Heart left ventricle (tissue), 16 donors: Measurements from ENCODE around the gene AHR. TPM values are rescaled to one million over a fixed set of nuclear protein-coding genes. Genes with fewer than 3 reads are reported as not detected.

Experiments
- ATAC-seq, 4 donors: fragments of 200-7000 bp; cut with Tn5 transposase; one replicate each; pipeline ENCODE4 v1.9.1; 2020 to 2022; ENCODE audit warnings: moderate library complexity in 4 of 4, mild to moderate bottlenecking in 3 of 4, moderate number of reproducible peaks in 1 of 4
- DNase-seq, 5 donors: peaks; one replicate each; pipeline ENCODE4 v3.0.0-alpha.2; 2020
- H3K27ac ChIP-seq, 12 donors: fragments of 200-600 bp; sonication (generic) in 4 of 12; one replicate each; pipeline versions ENCODE4 v1.5.0 to v1.8.0; 2016 to 2022; ENCODE audit warnings: mild to moderate bottlenecking in 2 of 12
- H3K27me3 ChIP-seq, 9 donors: fragments of 200-600 bp; sonication (generic) in 2 of 9; one replicate each; pipeline versions ENCODE4 v1.5.1 to v1.8.0; 2016 to 2022; ENCODE audit warnings: mild to moderate bottlenecking in 3 of 9
- H3K36me3 ChIP-seq, 9 donors: fragments of 200-600 bp; sonication (generic) in 2 of 9; one replicate each; pipeline versions ENCODE4 v1.5.0 to v1.8.0; 2018 to 2022; ENCODE audit warnings: mild to moderate bottlenecking in 2 of 9
- H3K4me1 ChIP-seq, 12 donors: fragments of 200-600 bp; sonication (generic) in 4 of 12; one replicate each; pipeline versions ENCODE4 v1.5.0 to v1.8.0; 2016 to 2022; ENCODE audit warnings: mild to moderate bottlenecking in 3 of 12
- H3K4me3 ChIP-seq, 12 donors: fragments of 200-600 bp; sonication (generic) in 4 of 12; one replicate each; pipeline versions ENCODE4 v1.5.0 to v1.8.0; 2017 to 2022; ENCODE audit warnings: mild to moderate bottlenecking in 9 of 12, moderate library complexity in 4 of 12
- H3K9me3 ChIP-seq, 12 donors: fragments of 200-600 bp; sonication (generic) in 4 of 12; one replicate each; pipeline versions ENCODE4 v1.5.0 to v1.8.0; 2016 to 2022; ENCODE audit warnings: mild to moderate bottlenecking in 1 of 12
- POLR2A ChIP-seq, 2 donors: fragments of 450-650 bp; IDR thresholded peaks; one replicate each; pipeline ENCODE4 v1.6.1; 2017; ENCODE audit warnings: antibody characterized with exemption in 2 of 2, mild to moderate bottlenecking in 2 of 2, moderate library complexity in 2 of 2
- WGBS, 4 donors: extraction: QIAGEN DNeasy Blood & Tissue Kit in 2 of 4; methylation state at CpG; one replicate each; pipeline versions ENCODE4 v1.1.5 to v1.1.7; 2013 to 2018; 5-methylcytosine and 5-hydroxymethylcytosine counted together
- intact Hi-C, 10 donors: fragments of 100-400 bp; cut with DNase I; formaldehyde crosslinking; loops; one replicate each; pipeline versions ENCODE4 v1.11.1 to v1.14.2; 2022
- polyA plus RNA-seq, 2 donors: library from polyadenylated mRNA; stranded (reverse); fragments of 200-250 nt; gene quantifications; one replicate each; pipeline ENCODE4 v1.2.3, GENCODE V29; 2013
- total RNA-seq, 9 donors: library from RNA; depleted of rRNA in 2 of 9; stranded (reverse); fragments of >200 nt in 2 of 9; fragmentation: NEBNext Ultra II Directional in 3 of 9; extraction: Animal tissue kit (Norgen Biotek cat#: 25700) in 3 of 9; gene quantifications; one replicate each; pipeline versions ENCODE4 v1.1.0 to v1.2.4, GENCODE V29; 2016 to 2023
- TF ChIP-seq, protein P1 (sequence below), 12 donors: fragments of 200-600 bp; sonication (generic) in 4 of 12; IDR thresholded peaks; one replicate each; pipeline versions ENCODE4 v1.5.0 to v1.8.0; 2018 to 2022; ENCODE audit warnings: antibody characterized with exemption in 12 of 12, mild to moderate bottlenecking in 5 of 12
- donor health status: ischemic (EF 13 %, LVEDD 7.1; RV severe dilation, severe dysfunction).
- donor health status: healthy with polysubstance abuse.
- donor health status: DM: no; HTN: yes; CAD: no.
- donor health status: DM: no; HTN: no; CAD: no.
- donor health status: ischemic (EF 25% LVEDD 6.9; RV normal size, moderate dysfunction).
- donor health status: ischemic (EF 25% LVEDD 5.7; RV mildly dilated, moderate dysfunction).
- donor health status: healthy.
- donor health status: DM: yes; HTN: yes; CAD: no.
- donor health status: ischemic (EF 35%, LVEDD 5.7; RV mildly dilated, moderate dysfunction).
- donor health status: nonischemic (EF 11% LVEDD 7.7; RV severe dilation, severe dysfunction).
- donor health status: DM: yes; HTN: yes; CAD: no.
- donor health status: PGD.
- donor health status: ischemic (EF 29% LVEDD 5.4; RV normal size, mild dysfunction).
- donor health status: nonischemic (EF 23%, LVEDD 6.1; RV moderate dilation, normal function).

Gene AHR
- total and polyA plus RNA-seq, 11 donors: 6.0 to 84.6 (median 40.8) TPM

DNA sequence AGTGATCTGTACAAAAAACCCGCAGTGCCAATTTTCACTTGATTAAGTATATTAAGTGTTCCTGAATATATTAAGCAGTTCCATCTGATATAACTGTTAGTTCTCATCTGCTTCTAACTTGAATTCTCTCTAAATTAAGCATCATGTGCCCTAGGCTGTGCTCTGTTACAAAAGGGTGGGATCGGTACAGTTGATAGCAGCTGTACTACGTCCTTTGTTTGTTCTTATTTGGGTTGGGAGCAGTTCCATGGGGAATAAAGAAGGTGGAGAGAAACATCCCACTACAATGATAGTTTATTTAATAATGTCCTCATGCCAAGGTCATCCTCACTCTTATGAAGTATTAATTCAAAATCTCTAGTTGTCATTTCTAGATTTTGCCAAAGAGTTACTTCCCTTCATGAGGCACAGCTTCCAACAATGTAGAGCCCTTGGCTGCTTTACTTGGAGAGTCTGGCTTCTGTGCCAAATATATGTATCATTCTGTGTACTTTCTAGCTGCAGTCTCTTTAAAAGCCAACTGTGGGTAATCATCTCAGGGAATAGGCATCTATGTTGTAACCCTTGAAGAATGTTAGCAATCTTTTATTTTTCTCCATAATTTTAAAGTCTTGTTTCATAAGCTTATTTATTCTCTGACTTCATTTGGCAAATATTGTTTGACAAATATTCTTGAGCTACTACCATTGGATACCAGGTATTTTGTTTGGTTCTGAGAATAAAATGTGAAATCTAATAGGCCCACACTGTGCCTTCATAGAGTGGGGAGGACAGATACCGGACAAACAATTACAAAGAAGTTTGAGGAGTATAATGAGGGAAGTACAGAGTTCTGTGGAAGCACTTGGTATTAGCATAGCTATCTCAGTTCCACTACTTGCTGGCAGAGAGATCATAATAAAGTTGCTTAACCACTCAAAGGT lies 22.4 kb upstream of the AHR start:
- intact Hi-C loops: loop anchor here in 1 of 10 donors (5.0 kb wide), 1 partner anchor 44 kb away; no protein-coding TSS in a partner anchor
- peaks cover 0 to 30% (median 17%) of the 10 kb centered on the region in 12 donors for H3K4me1 ChIP-seq
- TF ChIP-seq, protein P1, sequence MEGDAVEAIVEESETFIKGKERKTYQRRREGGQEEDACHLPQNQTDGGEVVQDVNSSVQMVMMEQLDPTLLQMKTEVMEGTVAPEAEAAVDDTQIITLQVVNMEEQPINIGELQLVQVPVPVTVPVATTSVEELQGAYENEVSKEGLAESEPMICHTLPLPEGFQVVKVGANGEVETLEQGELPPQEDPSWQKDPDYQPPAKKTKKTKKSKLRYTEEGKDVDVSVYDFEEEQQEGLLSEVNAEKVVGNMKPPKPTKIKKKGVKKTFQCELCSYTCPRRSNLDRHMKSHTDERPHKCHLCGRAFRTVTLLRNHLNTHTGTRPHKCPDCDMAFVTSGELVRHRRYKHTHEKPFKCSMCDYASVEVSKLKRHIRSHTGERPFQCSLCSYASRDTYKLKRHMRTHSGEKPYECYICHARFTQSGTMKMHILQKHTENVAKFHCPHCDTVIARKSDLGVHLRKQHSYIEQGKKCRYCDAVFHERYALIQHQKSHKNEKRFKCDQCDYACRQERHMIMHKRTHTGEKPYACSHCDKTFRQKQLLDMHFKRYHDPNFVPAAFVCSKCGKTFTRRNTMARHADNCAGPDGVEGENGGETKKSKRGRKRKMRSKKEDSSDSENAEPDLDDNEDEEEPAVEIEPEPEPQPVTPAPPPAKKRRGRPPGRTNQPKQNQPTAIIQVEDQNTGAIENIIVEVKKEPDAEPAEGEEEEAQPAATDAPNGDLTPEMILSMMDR (IDR thresholded peaks at IDR 0.05): no peak
- no peak for TF ChIP-seq POLR2A (IDR thresholded peaks at IDR 0.05)
- H3K9me3 ChIP-seq: peaks cover 0 to 5% (median 0%) of the 10 kb centered on the region in 12 donors
- no peaks in the 10 kb centered on the region for H3K27me3 ChIP-seq
- H3K27ac ChIP-seq: peak overlapping the region; percentile 24 to 72 (median 58)
- ATAC-seq: peak; percentile 92 to 97 (median 94)
- 27 to 38% (median 31%) methylated on average over 4 of the region's 4 CpGs for WGBS, 4 donors
- H3K36me3 ChIP-seq: no peaks in the 10 kb centered on the region
- no peak for DNase-seq
- H3K4me3 ChIP-seq: no peak overlapping the region

DNA sequence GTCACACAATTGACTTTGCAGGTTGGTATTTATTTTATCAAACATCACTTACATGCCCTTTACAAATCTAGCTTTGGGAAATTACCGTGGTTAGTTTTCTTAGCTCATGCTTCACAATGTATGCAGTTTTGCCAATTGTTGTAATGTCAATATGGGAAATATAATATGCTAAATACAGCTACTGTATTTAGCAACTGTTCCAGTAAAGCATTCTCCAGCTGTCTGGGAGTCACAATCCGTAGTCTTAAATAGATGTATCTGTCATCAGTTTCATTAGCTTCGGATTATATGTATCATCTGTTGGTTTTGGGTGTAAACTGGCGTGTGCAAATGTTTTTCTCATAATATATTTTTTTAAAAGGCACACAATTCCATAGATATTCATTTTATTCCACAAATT lies 19.4 kb upstream of the AHR start:
- Histone ChIP-seq H3K36me3 (no peaks in the 10 kb centered on the region), H3K27ac (no peak overlapping the region), H3K4me1 (peaks cover 0 to 30% (median 17%) of the 10 kb centered on the region in 12 donors), H3K4me3 (no peak overlapping the region), H3K9me3 (no peaks in the 10 kb centered on the region), H3K27me3 (no peaks in the 10 kb centered on the region)
- no peak for DNase-seq
- TF ChIP-seq, protein P1 (IDR thresholded peaks at IDR 0.05): no peak
- no peak for TF ChIP-seq POLR2A (IDR thresholded peaks at IDR 0.05)
- intact Hi-C loops: loop anchor here in 1 of 10 donors (5.0 kb wide), 1 partner anchor 47 kb away; no protein-coding TSS in a partner anchor
- 67 to 72% (median 70%) methylated on average over 4 of the region's 4 CpGs for WGBS, 4 donors
- ATAC-seq: no peak

GRCh38 chr7:17289074-17289645 lies 9.3 kb upstream of the AHR start:
- TF ChIP-seq POLR2A (IDR thresholded peaks at IDR 0.05): no peak
- TF ChIP-seq, protein P1 (IDR thresholded peaks at IDR 0.05): no peak
- intact Hi-C loops: loop anchor here in 1 of 10 donors (10.0 kb wide), 1 partner anchor 54 kb away; no protein-coding TSS in a partner anchor

DNA sequence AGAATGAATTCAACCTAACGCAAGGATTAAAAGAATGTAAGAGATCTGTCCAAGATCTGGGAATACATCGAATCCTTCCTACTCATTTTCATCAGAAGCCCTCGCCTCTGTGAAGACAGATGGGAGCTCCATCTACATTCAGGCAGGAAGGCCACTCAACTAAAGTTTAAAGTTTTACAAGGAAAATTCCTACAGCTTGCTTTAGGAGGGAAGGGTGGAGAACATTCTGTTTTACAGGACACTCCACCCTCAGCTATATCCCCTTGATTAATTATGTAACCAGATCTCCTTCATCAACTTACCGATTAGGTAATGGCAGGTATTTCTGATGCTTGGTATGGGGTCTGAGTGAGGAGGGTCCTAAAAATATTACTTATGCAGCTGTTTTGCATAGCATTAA lies 5.6 kb upstream of the AHR start:
- Histone ChIP-seq H3K4me3 (no peak overlapping the region), H3K27me3 (no peaks in the 10 kb centered on the region), H3K36me3 (no peaks in the 10 kb centered on the region), H3K27ac (peak overlapping the region in 8 of 12 donors; percentile 14 to 56 (median 20)), H3K4me1 (peaks cover 0 to 34% (median 23%) of the 10 kb centered on the region in 12 donors), H3K9me3 (no peaks in the 10 kb centered on the region)
- DNase-seq (no peak), ATAC-seq (peak in 1 of 4 donors; percentile 67)
- WGBS, 4 donors: 63 to 70% (median 67%) methylated on average over 4 of the region's 4 CpGs
- intact Hi-C loops: loop anchor here in 2 of 10 donors (10.0 kb wide), 2 partner anchors 308 to 912 kb away; no protein-coding TSS in a partner anchor
- TF ChIP-seq, protein P1 (IDR thresholded peaks at IDR 0.05): no peak
- TF ChIP-seq POLR2A (IDR thresholded peaks at IDR 0.05): no peak

More at GRCh38 chr7:17289074-17289645, 9.3 kb upstream of the AHR start:
- H3K27me3 ChIP-seq: no peaks in the 10 kb centered on the region
- no peaks in the 10 kb centered on the region for H3K9me3 ChIP-seq
- no peaks in the 10 kb centered on the region for H3K36me3 ChIP-seq
- H3K27ac ChIP-seq: peak overlapping the region in 9 of 12 donors; percentile 2 to 63 (median 53)
- ATAC-seq (peak; percentile 78 to 94 (median 86)), DNase-seq (peak in 4 of 5 donors; percentile 59 to 76 (median 68))
- peaks cover 0 to 24% (median 14%) of the 10 kb centered on the region in 12 donors for H3K4me1 ChIP-seq
- H3K4me3 ChIP-seq: no peak overlapping the region
